Activated CD4-positive, alpha-beta T cell treated with anti-CD3 and anti-CD28 coated beads, Interleukin-2, amount 50 U/mL, for 48 hours (primary cell): ENCODE measurements around the gene MAPK7.

Experiments
- DNase-seq, 2 experiments: peaks; one replicate each; pipeline ENCODE4 v3.0.0-alpha.2; 2020

The MAPK7 gene

GRCh38 chr17:19381741-19382444 is 3.6 kb downstream of the MAPK7 start:
- DNase-seq = no peak

DNA sequence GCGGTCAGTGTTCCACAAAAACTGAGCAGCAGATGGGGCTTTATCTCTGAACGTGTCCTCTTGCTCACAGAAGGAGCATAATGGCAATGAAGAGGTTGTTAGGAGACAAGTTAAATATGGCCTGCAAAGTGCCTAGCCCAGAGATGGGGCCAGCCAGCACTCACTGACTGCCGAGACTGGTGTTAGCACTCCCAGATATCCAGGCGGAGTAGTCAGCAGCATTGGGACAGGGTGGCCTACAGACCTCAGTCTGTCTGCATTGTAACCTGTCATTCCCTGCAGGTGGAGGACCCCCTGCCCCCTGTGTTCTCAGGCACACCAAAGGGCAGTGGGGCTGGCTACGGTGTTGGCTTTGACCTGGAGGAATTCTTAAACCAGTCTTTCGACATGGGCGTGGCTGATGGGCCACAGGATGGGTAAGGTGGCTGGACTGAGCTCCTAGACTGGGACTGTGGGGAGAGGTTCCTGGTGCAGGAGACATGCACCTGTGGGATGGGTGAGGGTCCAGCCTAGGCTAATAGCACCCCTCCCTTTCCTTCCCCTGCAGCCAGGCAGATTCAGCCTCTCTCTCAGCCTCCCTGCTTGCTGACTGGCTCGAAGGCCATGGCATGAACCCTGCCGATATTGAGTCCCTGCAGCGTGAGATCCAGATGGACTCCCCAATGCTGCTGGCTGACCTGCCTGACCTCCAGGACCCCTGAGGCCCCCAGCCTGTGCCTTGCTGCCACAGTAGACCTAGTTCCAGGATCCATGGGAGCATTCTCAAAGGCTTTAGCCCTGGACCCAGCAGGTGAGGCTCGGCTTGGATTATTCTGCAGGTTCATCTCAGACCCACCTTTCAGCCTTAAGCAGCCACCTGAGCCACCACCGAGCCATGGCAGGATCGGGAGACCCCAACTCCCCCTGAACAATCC is 4.5 kb downstream of the MAPK7 start:
- no peak for DNase-seq

DNA sequence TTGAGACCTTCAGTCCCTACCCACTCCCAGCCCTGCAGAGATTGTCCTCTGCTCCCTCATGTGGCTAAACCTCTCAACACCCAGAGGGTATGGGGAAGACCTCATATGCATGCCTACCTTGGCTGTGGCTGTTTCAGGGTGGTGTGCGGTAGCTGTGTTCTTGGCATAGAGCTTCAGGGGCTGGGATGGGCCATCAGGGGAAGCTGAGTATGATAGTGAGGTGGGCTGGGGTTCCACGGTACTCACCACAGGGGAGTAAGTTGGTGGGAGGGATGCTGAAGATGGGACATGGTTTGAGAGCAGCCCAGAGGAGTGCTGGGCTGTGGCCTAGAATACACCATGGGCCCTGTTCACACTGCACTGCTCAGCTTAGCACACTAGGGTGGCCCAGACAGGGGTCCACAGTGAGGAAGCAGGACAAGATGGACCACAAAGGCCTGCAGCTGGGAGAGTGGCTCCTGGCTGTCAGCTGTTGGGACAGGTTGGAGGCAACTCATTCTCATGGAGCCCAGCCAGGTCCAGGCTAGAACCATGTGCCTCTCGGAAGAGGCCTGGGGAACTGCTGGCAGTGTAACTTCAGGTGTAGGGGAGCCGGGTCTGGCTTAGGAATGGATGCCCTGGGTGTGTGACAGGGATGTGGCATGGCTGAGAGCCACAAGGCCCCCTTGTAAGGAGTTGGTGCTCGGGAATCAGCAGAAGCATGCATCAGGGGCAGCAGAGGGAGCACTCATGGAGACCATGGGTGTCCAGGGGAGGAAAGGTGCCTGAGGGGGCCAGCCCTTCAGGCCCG is 5.6 kb downstream of the MAPK7 start:
- DNase-seq = no peak

DNA sequence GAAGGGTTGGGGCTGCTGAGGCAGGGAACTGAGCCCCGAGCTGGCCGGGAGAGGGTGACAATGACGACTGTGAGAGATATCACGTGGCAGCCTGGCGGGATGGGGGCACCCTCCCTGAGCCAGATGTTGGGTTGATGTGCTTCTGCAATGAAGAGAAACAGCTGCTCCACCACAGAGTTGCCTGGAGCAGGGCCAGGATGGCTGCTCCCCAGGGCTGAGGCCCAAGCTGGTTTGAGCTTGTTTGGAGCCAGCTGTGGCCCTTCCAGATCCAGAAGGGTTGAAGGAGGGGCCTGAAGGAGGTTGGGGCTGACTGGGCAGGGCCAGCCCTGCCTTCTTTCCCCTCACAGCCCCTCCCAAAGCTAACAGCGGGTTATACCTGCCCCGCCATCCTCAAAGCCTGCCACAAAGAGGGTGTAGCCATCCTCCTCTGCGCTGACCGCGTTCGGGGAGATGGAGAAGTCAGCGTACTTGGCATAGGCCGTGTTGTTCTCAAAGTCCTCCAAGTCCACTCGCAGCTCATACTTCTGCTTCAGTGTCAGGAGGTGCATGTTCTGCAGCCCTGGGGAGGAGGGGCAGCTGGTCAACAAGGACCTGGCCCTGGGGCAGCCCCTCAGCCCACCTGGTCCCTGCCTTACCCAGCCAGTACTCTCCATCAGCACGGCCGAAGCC is 6.6 kb downstream of the MAPK7 start:
- no peak for DNase-seq

DNA sequence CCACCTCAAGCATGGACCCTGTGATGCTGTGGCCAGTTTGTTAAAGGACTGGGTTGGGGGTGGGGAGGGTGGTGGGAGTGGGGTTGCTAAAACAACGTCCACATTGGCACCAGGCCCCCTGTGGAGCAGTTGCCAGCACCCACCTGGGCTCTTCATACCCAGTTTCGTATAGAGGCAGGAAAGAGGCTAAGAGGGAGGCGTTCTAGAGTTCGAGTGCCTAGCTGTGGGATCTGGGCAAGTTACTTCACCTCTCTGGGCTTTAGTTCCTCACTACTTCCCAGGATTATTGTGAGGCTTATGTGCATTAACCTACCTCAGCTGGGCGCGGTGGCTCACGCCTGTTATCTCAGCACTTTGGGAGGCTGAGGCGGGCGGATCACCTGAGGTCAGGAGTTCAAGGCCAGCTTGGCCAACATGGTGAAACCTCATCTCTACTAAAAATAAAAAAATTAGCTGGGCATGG is 7.3 kb downstream of the MAPK7 start:
- no peak for DNase-seq

- DNase-seq = no peak
Observed at GRCh38 chr17:19386051-19386929, 8.0 kb downstream of the MAPK7 start.

GRCh38 chr17:19386974-19387920 is 8.9 kb downstream of the MAPK7 start, which contains the start of gene MFAP4:
Gene MFAP4 (minus strand): TSS chr17:19387190. CDS start chr17:19387155, 35 bp downstream.
- no peak for DNase-seq

DNA sequence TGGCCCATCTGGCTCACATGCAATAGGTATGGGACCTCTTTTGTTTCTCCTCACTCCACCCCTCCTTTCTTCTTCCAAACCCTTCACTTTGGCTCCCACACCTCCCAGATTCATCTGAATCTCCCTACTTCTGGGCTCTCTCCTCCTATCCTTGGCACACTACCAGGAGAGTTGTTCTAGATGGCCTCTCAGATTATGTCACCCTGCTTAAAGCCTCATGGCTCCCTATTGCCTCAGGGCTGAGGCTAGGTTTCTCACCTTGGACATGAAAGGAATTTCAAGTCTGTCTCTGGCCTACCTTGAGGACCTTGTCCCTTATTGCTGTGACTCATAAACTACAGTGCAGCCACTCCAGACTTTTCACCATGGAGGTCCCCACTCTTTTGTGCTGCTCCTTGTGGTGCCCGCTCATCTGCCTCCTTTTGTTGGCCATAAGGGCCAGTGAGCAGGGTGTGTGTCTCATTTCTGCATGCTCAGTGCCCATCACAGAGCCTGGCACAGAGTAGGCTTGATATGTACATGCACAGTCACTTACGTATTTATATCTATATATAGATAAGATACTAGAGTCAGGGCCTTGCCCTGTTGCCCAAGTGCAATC is 9.7 kb downstream of the MAPK7 start:
- no peak for DNase-seq

DNA sequence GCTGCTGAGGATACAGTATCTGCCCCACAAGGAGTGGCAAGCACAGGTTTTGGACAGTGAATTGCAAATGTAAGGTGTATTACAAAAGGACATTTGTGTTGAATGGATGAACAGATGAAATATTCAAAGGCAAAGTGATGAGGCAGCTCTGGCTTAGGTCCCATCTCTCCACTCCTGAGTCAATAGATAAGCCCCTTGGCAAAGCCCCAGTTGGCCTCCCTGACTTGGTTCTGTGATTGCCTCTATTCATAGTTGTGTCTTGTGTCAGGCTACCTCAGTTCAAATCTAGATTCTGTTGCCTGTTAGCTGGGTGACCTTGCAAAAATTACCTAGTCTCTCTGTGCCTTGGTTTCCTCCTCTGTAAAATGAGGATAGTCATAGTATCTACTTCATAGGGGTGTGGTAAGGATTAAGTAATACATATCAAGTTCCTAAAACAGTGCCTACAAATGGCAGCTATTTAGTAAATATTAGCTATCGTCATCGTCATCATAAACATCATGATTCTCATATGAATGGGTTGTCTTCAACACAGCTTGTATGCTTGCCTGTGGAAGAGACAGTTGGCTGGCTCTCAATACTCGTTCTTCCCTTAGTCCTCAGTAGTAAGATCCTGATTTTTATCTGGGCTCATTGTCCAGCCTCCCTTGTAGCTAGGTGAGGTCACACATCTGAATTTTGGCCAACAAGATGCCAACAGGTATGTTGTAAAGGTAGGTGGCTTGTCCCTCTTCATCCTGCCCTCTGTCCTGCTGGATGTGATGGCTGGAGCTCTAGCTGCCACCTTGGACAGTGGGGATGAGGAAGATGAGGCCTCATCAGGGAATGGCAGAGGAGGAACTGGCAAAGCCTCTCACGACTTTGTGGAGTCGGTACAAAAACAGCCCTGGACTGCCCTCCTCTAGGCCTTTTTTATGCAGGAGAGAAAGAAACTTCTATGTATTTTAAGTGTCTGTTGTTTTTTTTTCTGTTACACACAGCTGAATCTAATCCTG is 10.8 kb downstream of the MAPK7 start:
- DNase-seq = no peak

DNA sequence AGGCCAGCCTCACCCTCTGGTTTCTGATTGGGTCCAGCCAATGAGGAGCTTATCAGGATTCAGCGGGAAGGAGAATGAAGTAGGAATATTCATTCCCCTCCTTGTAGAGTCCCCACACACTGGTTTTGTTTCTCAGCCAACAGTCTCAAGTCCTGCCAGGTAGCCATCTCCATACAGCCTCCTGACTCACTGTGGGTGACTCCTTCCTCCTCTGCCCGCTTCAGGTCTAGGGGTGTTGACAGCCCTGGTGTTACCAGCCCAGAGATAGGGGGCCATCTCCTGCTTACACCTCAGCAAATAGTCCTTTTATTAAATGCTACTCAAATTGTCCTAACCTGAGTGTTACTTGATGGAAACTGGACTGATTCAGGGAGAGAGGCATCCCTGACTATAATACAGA is 12.7 kb downstream of the MAPK7 start:
- no peak for DNase-seq

- DNase-seq = no peak
Observed at GRCh38 chr17:19391432-19391831, 13.1 kb downstream of the MAPK7 start.

- no peak for DNase-seq
Observed at GRCh38 chr17:19392303-19392702, 14.0 kb downstream of the MAPK7 start.

GRCh38 chr17:19397556-19398041 is 19.3 kb downstream of the MAPK7 start:
- no peak for DNase-seq

GRCh38 chr17:19398301-19399181 is 20.2 kb downstream of the MAPK7 start:
- DNase-seq = no peak

- no peak for DNase-seq
Observed at GRCh38 chr17:19399750-19400450, 21.6 kb downstream of the MAPK7 start.

DNA sequence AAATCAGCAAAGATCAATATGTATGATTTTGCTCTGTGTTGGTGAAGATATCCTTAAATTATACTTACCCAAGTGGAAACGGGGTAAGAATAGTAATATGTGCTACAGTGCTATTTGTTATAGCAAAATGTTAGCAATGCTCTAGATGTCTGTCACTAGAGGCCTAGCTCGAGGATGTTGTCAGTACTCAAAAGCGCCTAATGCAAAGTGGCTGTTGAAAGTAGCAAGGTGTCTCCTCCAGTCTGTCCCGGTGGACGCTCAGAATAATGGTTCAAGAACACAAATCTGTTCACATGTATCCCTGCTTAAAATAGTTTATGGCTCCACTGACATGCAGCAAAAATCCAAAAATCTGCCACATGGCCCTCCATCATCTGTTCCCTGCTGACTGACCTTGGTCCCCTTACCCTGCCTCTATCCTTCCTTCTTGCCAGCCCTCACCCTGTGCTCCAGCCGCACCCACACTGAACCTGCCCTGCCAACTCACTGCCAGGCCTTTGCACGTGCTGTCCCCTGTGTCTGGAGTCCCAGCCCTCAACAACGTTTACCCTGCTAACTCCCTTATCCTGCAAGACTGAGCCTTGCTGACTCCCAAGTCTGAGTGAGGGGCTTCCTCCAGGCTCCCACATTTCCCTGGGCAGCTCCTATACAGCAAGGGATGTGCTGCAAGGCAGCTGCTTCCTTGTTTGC is 23.2 kb downstream of the MAPK7 start:
- no peak for DNase-seq
